Kidney glomerular epithelial cell (primary cell): ENCODE data around the gene AP2B1.

Source experiments
- DNase-seq: peaks from one replicate; lab custom pipeline; 2025; lab: John Stamatoyannopoulos, UW

Gene AP2B1

DNA sequence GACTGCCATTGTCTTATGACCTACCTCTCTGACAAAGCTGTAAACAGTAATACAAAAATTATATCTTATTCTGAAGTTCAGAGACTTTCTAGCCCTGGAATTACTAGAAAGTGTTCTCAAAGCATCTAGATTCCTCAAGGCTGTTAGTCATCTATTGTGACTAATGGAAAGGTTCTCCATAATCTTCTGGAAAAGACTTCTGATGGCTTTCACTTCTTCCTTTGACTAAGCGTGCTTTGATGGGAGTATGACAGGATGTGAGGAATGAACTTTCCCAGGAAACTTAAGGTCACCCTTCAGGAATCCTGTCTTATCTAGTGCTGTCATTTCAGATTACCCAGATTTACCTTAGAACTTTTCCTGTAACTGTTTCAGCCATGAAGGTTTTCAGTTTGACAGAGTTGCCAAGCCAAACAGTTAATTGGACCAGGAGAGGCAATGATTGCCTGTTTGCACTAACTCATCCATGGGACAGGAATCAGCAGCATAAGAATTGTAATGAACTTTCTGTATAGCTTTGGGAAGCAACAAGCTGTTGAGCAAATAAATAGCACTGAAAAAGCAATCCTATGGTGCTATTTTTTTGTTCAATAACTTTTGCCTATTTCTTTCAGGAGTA, 43.5 kb downstream of the AP2B1 start:
- peak; percentile 45 for DNase-seq

DNA sequence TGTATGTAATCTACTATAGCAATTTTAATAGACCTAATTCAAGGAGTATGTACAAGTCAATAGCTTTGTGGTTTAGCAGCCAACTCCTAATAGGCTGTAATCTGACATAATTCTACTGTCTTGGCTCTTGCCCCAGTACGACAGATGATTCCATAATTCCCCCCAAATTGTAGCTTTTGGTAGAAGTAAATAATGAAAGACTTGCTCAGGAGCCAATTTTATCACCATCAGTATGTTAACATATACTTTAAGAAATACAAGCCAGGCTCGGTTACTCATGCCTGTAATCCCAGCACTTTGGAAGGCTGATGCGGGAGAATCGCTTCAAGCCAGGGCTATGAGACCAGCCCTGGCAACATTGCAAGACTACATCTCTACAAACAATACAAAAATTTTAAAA, 53.9 kb downstream of the AP2B1 start:
- DNase-seq: no peak

DNA sequence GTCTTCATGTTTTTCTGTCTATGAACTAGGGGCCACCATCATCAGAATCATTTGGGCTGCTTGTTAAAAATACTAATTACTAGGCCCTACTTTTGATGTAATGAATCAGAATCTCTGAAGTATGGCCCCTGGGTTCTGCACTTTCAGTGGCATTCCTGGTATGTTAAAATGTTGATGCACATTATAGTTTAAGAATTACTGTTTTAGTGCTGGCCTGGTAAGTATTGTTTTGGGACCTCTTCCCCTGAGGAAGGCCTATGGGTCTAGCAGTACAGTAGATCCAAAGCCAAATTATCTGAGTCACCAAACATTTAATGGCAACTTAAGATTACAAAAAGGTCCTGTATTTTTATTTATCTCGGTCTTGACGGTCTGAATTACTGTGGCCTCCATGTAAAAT, 58.8 kb downstream of the AP2B1 start:
- no peak for DNase-seq

DNA sequence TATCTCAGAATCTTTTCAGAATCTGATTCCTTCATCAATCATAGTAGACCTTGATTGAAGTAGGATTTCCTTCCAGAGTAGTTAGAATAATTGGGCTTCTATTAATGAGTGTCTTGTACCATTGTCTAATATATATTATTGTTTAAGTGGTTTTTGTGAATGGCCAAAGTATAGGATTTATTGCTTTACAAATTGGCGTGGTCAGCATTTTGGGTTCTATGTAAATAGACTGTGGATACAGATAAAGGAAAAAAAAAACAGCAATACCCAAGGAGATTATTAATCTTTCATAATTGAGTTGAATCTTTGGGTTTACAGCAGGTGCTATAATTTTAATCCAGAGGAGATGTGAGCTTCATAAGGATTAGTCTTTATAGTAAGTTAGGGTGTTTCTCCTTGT, 64.3 kb downstream of the AP2B1 start:
- DNase-seq: no peak

DNA sequence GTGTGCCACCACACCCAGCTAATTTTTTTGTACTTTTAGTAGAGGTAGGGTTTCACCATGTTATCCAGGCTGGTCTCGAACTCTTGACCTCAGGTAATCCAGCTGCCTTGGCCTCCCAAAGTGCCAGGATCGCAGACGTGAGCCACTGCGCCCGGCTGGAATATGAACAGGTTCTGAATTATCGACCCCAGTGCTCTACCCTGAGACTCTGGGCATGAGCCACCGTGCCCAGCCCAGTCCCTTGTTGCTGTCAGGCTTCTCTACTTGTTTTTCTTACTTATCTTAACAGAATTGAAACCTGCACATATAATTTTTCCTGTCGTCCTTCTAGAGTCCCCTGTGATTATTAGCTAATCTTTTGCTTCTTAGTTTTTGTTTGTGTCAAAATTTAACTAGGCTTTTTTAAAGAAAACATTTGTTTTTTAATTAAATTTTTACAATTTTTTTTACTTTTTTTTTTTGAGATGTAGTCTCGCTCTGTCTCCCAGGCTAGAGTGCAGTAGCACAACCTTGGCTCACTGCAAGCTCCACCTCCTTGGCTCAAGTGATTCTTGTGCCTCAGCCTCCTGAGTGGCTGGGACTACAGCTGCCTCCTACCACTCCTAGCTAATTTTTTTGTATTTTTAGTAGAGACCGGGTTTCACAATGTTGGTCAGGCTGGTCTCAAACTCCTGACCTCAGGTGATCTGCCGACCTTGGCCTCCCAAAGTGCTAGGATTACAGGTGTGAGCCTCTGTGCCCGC, 66.7 kb downstream of the AP2B1 start:
- DNase-seq: no peak

DNA sequence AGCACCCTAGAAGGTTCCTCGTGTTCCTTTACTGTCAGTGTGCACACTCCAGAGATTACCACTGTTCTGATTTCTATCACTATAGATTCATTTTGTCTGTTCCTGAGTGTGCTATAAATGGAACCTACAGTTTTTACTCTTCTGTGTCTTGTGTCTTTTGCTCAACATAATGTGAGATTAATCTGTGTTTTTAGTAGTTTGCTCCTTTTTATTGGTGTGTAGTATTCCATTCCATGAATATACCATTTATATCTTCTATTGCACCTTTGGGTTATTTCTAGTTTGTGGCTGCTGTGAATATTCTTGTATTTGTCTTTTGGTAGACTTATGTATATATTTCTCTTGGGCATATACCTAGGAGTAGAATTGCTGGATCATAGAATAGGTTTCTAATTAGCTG, 68.2 kb downstream of the AP2B1 start:
- no peak for DNase-seq

DNA sequence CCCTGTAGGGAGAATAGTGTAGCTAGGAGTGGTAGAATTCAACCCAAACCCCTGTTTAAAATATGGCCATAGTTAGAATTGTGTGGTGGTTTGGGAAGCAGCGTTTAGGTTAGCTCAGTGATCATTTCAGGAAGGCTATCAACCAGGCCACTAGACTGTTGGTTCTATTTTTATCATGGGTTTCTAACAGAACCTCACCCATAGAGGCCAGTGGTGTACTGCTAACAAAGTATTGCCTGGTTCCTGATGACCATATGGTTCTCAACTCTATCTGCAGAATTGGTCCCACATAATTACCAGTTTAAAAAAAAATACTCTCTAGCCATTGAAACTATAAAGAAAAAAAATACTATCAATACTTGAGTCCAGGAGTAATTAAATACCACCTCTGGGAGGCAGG, 73.8 kb downstream of the AP2B1 start:
- DNase-seq: no peak

DNA sequence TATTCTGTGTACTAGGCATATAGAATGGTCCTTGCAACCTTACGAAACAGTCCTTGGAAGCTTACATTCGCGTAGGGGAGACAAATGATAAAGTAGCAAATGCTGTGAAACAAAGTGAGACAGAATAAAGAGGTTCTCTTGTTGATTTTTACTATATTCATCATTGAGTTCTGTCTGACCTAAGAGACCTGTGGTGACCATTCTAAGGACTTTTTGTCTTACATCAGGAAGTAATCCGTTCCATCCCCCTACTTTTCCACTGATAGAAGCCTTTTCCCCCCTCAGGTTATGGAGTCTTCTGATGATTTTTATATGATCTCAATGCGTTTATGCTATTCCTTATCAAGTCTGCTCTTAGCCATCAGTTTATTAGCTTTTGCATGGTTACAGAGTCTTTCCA, 77.6 kb downstream of the AP2B1 start:
- no peak for DNase-seq

DNA sequence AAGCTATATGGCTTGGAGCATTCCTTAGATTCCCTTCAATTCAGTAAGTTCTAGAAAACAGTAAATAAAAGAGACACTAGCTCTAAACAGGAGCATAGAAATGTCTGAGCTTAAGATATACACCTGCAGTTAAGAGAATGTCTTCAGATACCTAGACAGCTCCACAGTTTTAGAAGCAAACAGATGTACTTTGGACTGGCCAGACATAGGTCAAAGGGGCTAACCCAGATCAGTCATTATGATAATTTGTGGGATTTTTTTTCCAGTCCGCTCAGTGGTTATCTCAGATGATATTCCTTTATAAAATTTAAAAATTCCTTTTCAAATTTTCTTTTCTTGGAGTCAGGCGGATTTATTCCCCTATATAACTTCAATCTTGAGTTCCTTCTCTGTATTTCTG, 78.5 kb downstream of the AP2B1 start:
- no peak for DNase-seq

DNA sequence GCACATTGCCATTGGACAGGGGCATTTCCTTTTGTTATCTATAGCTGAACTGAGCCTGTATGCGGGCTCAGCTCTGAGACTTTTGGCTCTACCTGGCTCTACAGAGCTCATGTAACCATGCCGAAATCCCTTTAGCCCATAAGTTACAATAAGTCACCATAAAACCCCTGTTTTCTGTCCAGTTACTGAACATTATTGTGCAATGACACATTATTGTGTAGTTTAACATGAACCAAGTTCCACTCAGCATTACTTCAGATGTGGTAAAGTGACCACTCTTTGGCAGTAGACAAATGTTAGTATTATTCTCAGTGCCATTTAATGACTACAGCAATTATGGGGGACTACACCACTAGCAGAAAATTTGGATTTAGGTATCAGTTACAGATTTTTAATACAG, 78.9 kb downstream of the AP2B1 start:
- no peak for DNase-seq

DNA sequence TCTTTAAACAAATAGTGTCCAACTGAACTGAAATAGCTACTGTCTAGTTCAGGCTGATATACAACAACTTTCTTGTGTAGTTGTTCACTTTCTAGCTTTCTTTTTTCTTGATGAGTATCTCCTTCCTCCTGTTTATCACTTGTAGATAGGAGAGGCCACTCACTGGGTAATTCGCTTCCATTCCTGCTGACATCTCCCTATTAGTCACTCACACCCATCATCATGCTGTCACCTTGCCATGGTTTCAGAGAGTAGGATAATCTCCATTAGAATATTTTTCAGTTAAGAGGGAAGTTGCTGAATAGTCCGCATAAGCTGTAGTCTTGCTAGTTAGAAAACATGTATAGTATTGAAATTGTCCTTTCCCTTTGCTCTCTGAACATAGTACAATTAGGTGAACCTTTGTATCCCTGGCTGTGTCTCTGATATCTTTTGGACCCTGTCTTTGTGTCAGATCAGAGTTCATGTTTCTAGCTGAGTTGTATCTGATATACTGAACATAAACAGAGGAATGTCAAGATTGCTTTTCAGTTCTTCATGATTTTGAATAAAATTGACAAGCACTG, 79.9 kb downstream of the AP2B1 start:
- DNase-seq: peak; percentile 16

DNA sequence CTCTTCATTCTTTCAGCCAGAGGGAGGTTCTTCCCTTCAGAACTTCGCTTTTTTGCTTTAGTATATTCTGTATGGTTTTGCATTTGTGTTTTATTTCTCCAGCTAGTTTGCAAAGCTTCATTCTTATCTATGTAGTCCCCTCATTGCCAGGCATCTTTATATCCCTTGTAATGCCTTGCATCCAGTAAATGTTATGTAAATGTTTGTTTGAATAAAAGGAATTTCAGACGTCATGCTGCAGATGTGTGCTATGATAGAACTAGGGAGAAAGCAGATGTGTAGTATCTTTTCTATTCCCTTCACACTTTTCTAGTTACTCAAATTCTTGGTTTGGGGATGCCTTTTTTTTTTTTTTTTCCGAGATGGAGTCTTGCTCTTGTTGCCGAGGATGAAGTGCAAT, 81.7 kb downstream of the AP2B1 start:
- no peak for DNase-seq

DNA sequence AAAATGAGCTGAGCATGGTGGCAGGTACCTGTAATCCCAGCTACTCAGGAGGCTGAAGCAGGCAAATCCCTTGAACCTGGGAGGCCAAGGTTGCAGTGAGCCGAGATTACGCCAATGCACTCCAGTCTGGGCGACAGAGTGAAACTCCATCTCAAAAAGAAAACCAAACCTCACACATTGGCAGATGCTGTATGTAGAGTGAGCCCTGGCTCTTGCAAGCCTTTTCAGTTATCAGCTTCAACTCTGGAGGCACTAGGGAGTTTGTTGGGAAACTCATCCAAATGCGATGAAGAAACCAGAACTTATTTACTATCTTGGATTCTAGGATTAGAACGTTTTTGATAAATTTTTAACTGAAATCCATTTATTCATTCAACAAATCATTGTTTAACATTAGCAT, 87.4 kb downstream of the AP2B1 start:
- no peak for DNase-seq

DNA sequence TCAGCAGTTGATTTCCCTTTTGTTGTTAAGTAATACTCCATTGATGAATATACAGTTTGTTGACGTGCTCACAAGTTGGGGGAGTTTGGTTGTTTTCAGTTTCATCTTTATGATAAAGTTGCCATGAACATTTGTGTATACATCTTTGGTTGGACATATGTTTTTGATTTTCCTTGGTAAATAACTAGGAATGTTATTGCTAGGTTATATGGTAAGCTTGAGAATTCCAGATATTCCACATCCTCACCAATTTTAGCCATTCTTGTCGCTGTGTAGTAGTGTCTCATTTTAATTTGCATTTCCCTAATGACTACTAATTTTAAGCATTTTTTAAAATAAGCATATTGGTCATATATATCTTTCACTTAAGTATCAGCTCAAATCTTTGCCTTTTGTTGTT, 89.3 kb downstream of the AP2B1 start:
- DNase-seq: no peak

DNA sequence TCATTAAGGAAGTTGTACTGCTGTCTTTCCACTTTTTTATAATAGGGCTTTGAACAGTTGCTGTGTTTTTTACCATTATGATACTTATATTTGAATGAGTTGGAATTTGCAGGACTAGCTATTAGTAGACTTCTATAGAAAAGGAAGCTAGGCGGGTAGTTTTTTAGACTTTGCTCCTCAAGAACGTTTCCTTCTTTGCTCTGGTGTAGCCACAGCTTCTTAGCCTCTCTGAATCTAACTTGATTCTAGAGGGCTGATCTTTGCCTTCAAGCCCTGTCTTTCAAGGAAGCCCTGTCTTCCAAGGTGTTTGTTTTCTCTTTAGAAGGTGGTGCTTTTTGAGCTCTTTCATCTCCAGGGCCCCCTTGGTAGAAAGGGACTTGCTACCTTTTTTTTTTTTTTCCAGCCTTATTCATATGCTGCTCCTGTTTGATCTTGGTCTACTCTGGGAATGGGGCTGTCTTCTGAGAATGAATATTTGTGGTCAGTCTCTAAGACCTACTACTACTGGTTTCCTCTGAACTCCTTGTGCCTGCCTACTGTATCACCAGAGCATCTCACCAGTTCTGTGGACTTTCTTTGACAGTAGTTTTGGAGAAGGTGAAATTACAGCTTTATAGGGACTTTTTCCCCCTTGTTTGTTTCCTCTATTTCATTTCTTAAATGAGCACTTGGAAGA, 92.0 kb downstream of the AP2B1 start:
- DNase-seq: no peak

DNA sequence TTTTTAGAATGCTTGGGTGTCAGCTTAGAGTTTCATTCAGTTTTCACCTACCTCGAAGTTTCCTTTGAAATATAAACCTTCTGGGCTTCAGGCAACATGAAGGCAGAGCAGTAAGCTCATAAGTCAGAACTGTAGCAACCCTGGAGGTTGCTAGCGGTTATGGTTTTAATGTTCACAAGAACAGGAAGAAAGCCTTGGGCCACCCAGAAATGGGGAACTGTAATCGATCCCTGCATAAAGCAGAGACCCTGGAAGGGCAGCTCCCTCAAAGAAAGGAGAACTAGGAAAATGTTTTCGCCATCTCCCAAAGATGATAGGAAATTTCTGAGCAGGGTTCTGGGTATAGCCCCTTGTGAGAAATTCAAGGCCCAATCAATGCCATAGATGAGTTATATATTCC, 96.5 kb downstream of the AP2B1 start:
- DNase-seq: no peak

DNA sequence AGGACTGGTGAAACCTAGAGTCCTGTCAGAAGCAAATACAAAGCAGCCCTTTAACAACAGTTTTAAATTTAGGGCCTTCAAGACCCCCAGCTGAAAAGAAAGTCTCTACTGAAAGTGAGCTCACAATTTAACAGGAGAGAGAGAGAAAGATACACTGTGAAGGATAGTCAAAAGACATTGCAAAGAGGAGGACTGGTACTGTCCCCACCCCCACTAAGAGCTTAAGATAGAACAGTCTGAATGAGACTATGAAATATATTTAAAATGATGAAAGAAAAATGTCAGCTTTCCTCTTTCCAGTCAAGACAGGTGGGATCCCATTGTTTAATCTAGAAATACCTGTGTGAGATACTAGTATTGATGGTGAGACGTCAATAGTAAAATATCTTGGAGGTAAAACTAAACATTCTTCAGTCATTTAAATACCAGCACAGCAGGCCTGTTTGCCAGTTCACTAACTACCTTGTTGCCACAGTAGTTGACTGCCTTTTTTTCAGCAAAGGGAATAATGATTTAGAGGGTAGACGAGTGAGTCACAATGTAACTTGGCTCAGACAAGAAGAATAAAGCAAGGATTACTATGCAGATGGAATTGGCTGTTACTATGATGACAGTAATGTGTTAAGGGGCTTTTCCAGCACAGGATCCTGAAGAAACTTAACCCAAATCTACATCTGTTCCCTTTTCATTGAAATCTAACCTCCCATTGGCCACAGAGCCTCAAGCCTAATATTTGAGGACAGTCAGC, 97.1 kb downstream of the AP2B1 start:
- DNase-seq: peak; percentile 65

DNA sequence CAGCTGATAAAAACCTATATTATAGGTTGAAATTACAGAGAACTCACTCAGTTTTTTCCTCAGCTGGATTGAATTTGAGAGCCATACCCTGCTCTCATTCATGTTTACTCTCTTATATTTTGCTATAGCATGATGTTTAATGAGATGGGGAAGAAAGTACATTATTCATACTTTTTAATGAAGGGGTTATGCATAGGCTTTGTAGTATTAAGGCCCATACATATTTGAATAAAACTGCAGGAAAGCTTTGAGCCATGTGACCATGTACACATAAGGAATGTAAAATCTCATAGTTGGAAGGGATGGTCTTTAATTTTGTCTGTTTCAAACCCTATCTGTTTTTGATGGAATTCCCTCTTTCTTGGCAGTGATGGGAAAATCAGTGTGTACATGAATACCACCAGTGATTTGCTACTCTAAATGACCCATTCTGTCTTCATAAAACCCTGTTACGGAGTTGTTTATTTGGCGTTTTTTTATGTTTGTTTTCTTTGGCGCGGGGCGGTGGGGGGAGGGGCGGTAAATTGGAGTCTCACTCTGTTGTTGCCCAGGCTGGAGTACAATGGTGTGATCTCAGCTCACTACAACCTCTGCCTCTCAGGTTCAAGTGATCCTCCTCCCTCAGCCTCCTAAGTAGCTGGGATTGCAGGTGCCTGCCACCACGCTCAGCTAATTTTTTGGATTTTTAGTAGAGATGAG, 105.5 kb downstream of the AP2B1 start:
- DNase-seq: no peak

DNA sequence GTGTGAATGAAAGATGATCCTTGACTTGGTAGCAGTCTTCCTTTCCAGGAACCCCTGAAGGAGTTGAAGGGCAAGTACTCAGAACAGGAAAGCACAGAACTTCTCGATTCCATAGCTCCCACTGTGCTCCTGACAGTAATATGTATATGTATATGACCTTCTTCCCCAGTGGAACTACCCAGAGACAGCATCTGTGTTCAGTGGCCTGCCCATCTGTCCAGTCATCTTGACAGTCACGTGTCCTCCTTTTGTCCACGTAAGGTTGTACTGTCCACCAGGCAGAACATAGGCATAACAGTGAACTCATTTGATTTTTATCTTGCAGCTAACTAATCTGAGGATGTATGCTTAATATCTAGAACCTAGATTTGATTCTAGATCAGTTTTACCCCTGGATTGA, 106.5 kb downstream of the AP2B1 start:
- no peak for DNase-seq

DNA sequence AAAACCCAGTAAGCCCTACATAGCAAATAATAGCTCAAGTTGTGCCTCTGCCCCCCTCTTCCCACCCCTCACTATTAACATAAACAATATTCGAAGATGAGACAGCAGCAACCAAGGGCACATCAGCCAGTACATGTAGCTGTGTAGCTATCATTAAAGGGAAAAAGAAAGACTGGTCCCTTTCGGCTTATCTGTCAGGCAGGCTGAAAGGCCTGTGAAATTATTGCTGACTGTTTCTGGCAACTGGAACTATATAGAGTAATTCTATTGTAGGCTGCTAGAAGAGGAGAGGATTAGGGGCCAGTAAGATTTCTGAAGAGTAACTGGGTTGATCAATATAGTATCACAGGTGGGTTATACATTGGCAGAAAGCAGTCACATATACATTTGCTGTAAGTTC, 107.8 kb downstream of the AP2B1 start:
- DNase-seq: no peak

DNA sequence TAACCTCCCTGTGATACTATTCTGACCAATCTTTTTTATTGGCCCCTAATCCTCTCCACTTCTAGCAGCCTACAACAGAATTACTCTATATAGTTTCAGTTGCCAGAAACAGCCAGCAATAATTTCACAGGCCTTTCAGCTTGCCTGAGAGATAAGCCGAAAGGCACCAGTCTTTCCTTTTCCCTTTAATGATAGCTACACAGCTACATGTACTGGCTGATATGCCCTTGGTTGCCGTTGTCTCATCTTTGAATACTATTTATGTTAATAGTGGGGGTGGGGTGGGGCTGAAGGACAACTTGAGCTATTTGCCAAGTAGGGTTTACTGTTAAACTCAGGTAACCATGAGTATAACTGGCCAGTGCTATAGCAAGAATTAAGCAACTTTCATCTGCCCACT, 108.5 kb downstream of the AP2B1 start:
- no peak for DNase-seq

DNA sequence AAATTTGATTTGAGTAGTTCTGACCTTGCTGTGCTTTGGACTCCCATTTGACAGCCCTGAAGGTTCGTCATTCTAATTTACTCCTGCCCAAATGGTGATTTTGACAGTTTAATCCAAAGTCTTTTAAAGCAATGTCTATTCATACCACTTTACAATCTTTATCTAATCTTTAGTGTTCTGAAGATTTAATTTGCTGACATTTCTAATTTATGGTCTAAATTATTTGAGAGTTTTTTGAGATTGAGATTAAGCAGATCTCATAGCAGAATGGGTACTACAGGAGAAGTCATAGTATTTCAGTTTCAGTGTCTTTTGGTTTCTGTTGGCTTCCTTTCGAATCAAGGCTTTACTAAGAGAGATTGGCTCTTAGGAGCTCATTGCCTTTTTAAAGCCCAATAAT, 111.7 kb downstream of the AP2B1 start:
- no peak for DNase-seq
